Muscle layer of duodenum (tissue), 2 donors: ENCODE data around the gene PHYHD1.
"Not testable (repeated sequence)": the region's sequence is repeated elsewhere in the genome, so short reads cannot be mapped to it uniquely, and the experiment has no call there.

Experiments used
- H3K27ac ChIP-seq: one replicate; pipeline ENCODE4 v1.7.0; 2013; ENCODE audit warnings: mild to moderate bottlenecking, low read length
- H3K27me3 ChIP-seq: one replicate; pipeline ENCODE4 v1.7.0; 2013; ENCODE audit warnings: low read depth, mild to moderate bottlenecking, control low read depth, low read length
- H3K36me3 ChIP-seq, 2 donors: one replicate each; pipeline ENCODE4 v1.7.0; 2013; ENCODE audit warnings: low read length in 2 of 2, control low read depth in 1 of 2, mild to moderate bottlenecking in 1 of 2; ENCODE audit not compliant: insufficient read depth in 2 of 2, control insufficient read depth in 1 of 2
- H3K4me1 ChIP-seq, 2 donors: one replicate each; pipeline ENCODE4 v1.7.0; 2013; ENCODE audit warnings: low read length in 2 of 2, mild to moderate bottlenecking in 2 of 2, control low read depth in 1 of 2, moderate library complexity in 1 of 2; ENCODE audit not compliant: insufficient read depth in 2 of 2, control insufficient read depth in 1 of 2
- H3K4me3 ChIP-seq, 2 donors: one replicate each; pipeline ENCODE4 v1.7.0; 2013; ENCODE audit warnings: low read length in 2 of 2, low read depth in 1 of 2, mild to moderate bottlenecking in 1 of 2
- H3K9me3 ChIP-seq, 2 donors: one replicate each; pipeline ENCODE4 v1.7.0; 2013; ENCODE audit warnings: low read length in 2 of 2, control low read depth in 1 of 2, mild to moderate bottlenecking in 1 of 2; ENCODE audit not compliant: control insufficient read depth in 1 of 2
- donor health status: healthy.

Gene PHYHD1

DNA sequence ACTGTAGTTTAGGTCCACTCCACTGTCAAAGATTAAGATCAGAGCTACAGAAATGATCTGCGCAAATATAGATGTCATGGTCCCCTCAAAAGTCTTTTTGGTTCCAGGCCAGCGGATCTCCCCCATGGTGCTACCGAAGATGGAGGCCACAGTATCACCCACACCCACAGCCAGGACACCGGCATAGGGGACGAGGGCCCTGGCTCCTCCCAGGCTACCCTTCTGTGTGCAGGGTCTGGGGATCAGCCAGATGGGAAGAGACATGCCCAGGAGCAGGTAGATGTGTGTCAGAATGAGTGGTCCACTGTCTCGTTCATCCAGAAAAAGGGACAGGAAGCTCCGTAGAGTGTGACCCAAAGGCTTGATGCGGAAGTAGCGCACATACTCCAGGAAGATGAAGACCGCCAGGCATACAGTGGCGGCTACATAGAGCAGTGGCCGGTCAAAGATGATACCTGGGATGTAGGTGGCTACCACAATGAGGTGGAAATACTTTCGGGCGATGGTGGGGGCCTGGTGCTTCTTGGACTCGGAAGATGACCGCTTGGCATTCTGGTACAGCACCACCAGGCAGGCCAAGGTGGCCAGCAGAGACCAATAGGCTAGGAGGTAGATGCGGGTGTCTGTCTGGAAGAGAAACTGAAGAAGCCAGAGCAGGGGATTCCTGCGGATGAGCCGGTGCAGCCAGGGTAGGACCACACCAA is 25.2 kb downstream of the PHYHD1 start:
- Histone ChIP-seq H3K27me3 (no peaks in the 10 kb centered on the region), H3K36me3 (peaks cover 8 to 13% of the 10 kb centered on the region in 2 donors), H3K27ac (no peak overlapping the region), H3K4me3 (no peak overlapping the region), H3K9me3 (no peaks in the 10 kb centered on the region), H3K4me1 (peaks cover 6 to 21% of the 10 kb centered on the region in 2 donors)

DNA sequence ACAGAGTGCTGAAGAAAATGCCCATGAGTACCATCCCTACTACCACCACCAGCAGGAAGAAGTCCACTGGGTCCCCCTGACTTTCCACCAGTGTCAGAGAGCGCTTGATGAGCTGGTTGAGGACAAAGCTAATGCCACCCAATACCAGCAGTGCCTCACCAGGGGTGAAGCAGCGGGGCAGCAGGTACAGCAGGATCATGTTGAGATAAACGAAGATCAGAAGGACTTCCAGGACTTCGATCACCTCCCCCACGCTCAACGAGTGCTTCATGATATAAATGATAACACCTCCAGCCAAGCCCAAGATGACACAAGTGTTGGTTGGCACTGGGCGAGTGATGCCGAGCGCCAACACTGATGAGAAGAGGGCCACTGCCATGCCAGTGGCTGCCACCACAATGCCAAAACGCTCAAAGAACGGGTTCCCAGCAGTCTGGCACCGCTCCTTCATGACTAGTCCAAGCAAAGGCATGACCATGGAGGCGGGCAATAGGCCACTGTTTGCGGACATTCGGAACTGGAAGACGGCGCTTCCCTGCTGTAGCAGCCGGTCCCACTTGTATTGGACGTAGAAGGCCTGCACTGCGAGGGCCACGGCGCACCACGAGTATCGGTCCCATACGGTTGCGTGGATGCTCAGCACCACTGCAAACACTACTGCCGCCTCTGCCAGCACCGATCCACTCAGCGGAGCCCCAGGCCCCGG is 25.9 kb downstream of the PHYHD1 start:
- no peaks in the 10 kb centered on the region for H3K27me3 ChIP-seq
- peaks cover 8 to 13% of the 10 kb centered on the region in 2 donors for H3K36me3 ChIP-seq
- H3K27ac ChIP-seq, result peak overlapping the region; percentile 96
- peaks cover 6 to 17% of the 10 kb centered on the region in 2 donors for H3K4me1 ChIP-seq
- H3K9me3 ChIP-seq, result no peaks in the 10 kb centered on the region
- H3K4me3 ChIP-seq, result peak overlapping the region; percentile 91 to 93

DNA sequence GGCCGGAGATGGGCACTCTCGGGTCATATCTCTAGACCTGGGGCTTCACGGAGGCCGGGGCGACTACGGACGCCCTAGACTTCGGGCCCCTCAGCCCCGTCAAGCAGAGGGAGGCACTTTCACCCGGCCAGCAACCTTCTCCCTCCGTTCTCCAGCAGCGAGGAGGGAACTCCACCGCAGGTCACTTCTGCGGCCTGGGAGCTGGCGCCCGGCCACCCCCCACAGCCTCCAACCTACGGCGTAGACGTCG is 26.4 kb downstream of the PHYHD1 start:
- Histone ChIP-seq H3K9me3 (no peaks in the 10 kb centered on the region), H3K36me3 (peaks cover 8 to 13% of the 10 kb centered on the region in 2 donors), H3K4me3 (peak overlapping the region; percentile 91 to 93), H3K4me1 (peaks cover 6 to 17% of the 10 kb centered on the region in 2 donors), H3K27ac (peak overlapping the region; percentile 96), H3K27me3 (no peaks in the 10 kb centered on the region)

DNA sequence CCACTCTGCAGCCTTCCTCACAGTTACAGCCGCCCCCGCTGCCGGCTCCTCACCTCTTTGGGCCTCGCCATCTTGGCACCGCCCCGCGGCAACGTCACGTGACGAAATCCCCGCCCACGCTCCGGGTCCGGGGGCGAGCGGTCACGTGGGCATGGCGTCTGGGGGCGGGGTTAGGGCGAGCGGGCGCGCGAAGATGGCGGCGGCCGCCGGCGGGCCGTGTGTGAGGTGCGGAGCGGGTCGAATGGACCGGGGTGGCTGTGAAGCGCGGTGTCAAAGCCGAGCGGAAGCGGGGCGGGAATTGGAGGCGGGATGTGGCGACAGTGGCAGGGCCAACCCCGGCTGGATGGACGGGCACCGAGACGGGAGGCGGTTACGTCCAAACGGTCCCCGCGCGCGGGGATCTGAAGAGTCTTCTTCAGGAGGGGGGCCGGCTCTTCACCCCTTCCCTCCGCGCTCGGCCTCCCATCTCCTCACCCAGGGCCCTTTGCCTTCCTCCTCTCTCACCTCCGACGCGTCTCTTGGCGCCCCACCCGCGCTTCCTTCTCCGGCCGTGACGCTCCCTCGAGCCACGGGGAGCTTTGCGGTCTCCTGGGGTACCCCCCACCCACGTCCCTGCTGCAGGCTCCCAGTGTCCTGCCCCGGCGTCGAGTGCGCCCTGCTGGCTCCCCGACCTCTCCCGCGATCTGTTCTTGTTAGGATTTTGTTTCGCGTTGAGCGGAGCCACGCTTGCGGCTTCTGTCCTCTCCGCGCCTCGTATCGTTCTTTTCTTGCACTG is 26.9 kb downstream of the PHYHD1 start, which contains the start of the genes DOLK and NUP188:
Gene DOLK (minus strand): TSS at position 77 of the 775 bp plus-strand sequence. CDS start 300 bp downstream, outside the sequence.
Gene NUP188 (plus strand): TSS at position 173 of the 775 bp plus-strand sequence. CDS start 21 bp downstream, at position 194.
- Histone ChIP-seq H3K36me3 (peaks cover 10 to 13% of the 10 kb centered on the region in 2 donors), H3K27me3 (no peaks in the 10 kb centered on the region), H3K27ac (peak within 1 kb of the TSS; percentile 96), H3K4me1 (peaks cover 6 to 17% of the 10 kb centered on the region in 2 donors), H3K9me3 (no peaks in the 10 kb centered on the region), H3K4me3 (peak within 1 kb of the TSS; percentile 91 to 93)

DNA sequence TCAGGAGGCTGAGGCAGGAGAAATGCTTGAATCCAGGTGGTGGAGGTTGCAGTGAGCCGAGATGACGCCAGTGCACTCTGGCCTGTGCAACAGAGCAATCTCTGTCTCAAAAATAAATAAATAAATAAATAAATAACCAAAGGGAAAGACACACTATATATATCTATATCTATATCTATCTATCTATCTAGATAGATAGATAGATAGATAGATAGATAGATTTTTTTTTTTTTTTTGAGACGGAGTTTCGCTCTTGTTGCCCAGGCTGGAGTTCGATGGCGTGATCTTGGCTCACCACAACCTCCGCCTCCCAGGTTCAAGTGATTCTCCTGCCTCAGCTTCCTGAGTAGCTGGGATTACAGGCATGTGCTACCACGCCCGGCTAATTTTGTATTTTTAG is 40.6 kb downstream of the PHYHD1 start:
- H3K4me3 ChIP-seq, result not testable (repeated sequence)

DNA sequence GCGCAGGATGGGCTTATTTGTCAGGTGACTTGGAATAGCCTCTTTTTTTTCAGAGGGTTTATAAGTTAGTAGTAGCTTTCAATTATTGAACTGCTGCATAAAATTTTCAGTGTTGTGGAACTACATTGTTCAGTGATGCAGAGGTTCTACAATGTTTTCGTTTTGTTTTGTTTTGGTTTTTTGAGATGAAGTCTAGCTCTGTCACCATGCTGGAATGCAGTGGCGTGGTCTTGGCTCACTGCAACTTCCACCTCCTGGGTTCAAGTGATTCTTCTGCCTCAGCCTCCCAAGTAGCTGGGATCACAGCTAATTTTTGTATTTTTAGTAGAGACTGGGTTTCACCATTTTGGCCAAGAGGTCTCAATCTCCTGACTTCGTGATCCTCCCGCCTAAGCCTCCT is 48.7 kb downstream of the PHYHD1 start:
- H3K27ac ChIP-seq, result no peak overlapping the region
- no peaks in the 10 kb centered on the region for H3K4me1 ChIP-seq
- H3K4me3 ChIP-seq, result no peak overlapping the region
- peaks cover 35 to 50% of the 10 kb centered on the region in 2 donors for H3K36me3 ChIP-seq
- H3K27me3 ChIP-seq, result no peaks in the 10 kb centered on the region
- no peaks in the 10 kb centered on the region for H3K9me3 ChIP-seq

More for the DNA sequence above, 40.6 kb downstream of the PHYHD1 start:
- not testable (repeated sequence) for H3K4me1 ChIP-seq, H3K27ac ChIP-seq, H3K9me3 ChIP-seq, H3K27me3 ChIP-seq
- peaks cover 20 to 46% of the 10 kb centered on the region in 2 donors for H3K36me3 ChIP-seq

DNA sequence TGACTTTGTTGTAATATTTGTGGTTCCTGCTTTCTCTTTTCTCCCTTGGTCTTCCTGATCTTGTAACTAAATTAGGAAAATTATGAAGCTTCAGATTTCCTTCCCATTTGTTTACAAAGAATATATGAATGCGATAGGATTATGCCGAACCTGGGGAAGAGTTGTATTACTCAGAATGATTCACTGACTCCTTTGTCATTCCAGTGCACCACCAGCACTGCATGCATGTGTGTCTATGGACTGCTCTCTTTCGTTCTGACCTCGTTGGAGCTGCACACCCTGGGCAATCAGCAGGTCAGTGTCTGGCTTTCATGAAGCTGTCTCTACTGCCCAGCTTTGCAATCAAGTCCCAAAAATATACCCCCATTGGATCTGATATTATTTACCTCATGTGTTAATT is 52.2 kb downstream of the PHYHD1 start:
- Histone ChIP-seq H3K9me3 (no peaks in the 10 kb centered on the region), H3K27ac (no peak overlapping the region), H3K27me3 (no peaks in the 10 kb centered on the region), H3K36me3 (peaks cover 37 to 76% of the 10 kb centered on the region in 2 donors), H3K4me3 (no peak overlapping the region), H3K4me1 (no peaks in the 10 kb centered on the region)

DNA sequence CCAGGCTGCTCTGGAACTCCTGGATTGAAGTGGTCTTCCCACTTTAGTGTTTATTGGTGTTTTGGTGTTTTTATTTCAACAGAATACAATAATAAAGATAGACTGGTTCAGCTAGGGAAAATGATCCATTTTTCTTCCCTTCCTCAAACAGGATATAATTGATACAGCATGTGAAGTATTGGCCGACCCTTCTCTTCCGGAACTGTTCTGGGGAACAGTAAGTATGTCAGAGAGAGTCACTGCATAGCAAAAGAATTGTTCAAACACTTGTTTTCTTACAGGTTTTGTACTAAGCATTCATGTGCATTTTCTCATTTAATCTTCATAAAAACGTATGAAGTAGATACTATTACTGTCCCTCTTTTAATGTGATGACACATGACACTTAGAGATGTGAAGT is 58.3 kb downstream of the PHYHD1 start:
- Histone ChIP-seq H3K27me3 (no peaks in the 10 kb centered on the region), H3K4me3 (no peak overlapping the region), H3K4me1 (no peaks in the 10 kb centered on the region), H3K27ac (no peak overlapping the region), H3K9me3 (no peaks in the 10 kb centered on the region), H3K36me3 (peaks cover 37 to 75% of the 10 kb centered on the region in 2 donors)

DNA sequence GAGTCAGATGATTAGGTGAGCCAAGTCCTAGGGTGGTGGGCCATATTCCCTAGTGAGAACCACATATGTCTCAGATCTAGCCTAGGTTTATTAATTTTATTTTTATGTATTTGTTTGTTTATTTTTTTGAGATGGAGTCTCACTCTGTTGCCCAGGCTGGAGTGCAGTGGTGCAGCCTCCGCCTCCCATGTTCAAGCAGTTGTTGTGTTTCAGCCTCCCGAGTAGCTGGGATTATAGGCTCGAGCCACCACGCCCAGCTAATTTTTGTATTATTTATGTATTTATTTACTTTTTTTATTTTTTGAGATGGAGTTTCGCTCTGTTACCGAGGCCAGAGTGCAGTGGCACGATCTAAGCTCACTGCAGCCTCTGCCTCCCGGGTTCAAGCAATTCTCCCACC is 62.8 kb downstream of the PHYHD1 start:
- Histone ChIP-seq H3K36me3 (peaks cover 69 to 89% of the 10 kb centered on the region in 2 donors), H3K4me3 (no peak overlapping the region), H3K27ac (no peak overlapping the region), H3K4me1 (peaks cover 0 to 5% of the 10 kb centered on the region in 2 donors), H3K9me3 (no peaks in the 10 kb centered on the region), H3K27me3 (no peaks in the 10 kb centered on the region)

DNA sequence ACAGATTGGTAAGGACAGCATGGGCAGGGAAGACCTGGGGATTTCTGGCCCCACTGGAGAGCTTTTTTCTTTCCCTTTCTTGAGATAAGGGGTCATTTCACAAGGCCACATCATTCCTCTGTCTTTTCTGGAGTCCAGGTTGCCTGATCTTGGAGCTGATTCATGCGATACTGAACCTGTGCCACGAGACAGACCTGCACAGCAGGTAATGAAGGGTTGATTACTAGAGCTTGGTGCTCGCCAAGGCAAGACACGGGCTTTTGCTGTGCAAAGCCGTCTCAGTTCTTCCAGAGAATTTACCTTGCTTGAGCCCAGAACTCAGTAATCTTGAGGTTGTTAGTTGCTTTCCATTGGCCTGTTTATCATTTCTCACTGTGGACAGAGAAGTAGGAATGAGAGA is 65.9 kb downstream of the PHYHD1 start:
- Histone ChIP-seq H3K27me3 (no peaks in the 10 kb centered on the region), H3K36me3 (peaks cover 49 to 77% of the 10 kb centered on the region in 2 donors), H3K27ac (no peak overlapping the region), H3K4me1 (peaks cover 0 to 5% of the 10 kb centered on the region in 2 donors), H3K4me3 (no peak overlapping the region), H3K9me3 (no peaks in the 10 kb centered on the region)

DNA sequence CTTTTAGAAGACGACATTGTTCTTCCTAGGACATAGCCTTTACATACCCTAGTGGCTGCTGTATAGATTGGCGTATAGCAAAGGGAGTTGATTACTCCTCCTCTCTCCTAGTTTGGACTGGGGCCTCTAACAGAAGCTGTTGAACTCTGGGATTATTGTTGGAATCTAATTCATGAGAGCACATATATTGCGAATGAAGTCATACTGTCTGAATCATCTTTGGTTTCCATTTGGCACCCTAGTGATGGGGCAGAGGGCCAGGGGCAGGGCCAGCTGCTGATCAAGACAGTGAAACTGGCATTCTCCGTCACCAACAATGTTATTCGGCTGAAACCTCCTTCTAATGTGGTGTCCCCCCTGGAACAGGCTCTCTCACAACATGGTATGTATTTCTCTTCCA is 67.0 kb downstream of the PHYHD1 start:
- Histone ChIP-seq H3K27me3 (no peaks in the 10 kb centered on the region), H3K27ac (peak overlapping the region; percentile 39), H3K36me3 (peaks cover 50 to 74% of the 10 kb centered on the region in 2 donors), H3K4me1 (peaks cover 0 to 5% of the 10 kb centered on the region in 2 donors), H3K9me3 (no peaks in the 10 kb centered on the region), H3K4me3 (no peak overlapping the region)
